Left ventricle myocardium inferior (tissue), 1 donor: ENCODE data around the gene SNF8. TPM values are rescaled to one million over a fixed set of nuclear protein-coding genes. Genes with fewer than 3 reads are reported as not detected.
A peak's percentile ranks its signal among the peaks of the same experiment; 100 is the strongest.

ENCODE experiments used
- DNase-seq: peaks from one replicate; pipeline ENCODE4 v3.0.0-alpha.2; 2020
- H3K27ac ChIP-seq: fragments of 200-600 bp; replicated peaks from 2 replicates; pipeline ENCODE4 v1.8.0; 2021
- H3K27me3 ChIP-seq: fragments of 200-600 bp; 2 replicates; pipeline ENCODE4 v1.8.0; 2021; ENCODE audit warnings: low read depth
- H3K36me3 ChIP-seq: fragments of 200-600 bp; 2 replicates; pipeline ENCODE4 v1.8.0; 2021
- H3K4me1 ChIP-seq: fragments of 200-600 bp; 2 replicates; pipeline ENCODE4 v1.8.0; 2021
- H3K4me3 ChIP-seq: fragments of 200-600 bp; 2 replicates; pipeline ENCODE4 v1.8.0; 2021; ENCODE audit warnings: mild to moderate bottlenecking, moderate library complexity
- H3K9me3 ChIP-seq: fragments of 200-600 bp; replicated peaks from 2 replicates; pipeline ENCODE4 v1.8.0; 2021
- CTCF ChIP-seq: fragments of 200-600 bp; IDR thresholded peaks from 2 replicates; pipeline ENCODE4 v1.8.0; 2021; ENCODE audit warnings: antibody characterized with exemption, mild to moderate bottlenecking, borderline replicate concordance
- intact Hi-C: fragments of 100-400 bp; cut with micrococcal nuclease; formaldehyde crosslinking; loops from one replicate; pipeline ENCODE4 v1.11.0; 2022
- total RNA-seq: library from RNA; stranded (reverse); fragmentation: NEBNext Ultra II Directional; extraction: Animal tissue kit (Norgen Biotek cat#: 25700); gene quantifications from one replicate; pipeline ENCODE4 v1.2.1, GENCODE V29; 2021
- donor health status: DM: no; HTN: yes; CAD: no; lungs with severe emphysema.

SNF8 gene
- total RNA-seq, 1 donor from 2014 or later, result 111 TPM

DNA sequence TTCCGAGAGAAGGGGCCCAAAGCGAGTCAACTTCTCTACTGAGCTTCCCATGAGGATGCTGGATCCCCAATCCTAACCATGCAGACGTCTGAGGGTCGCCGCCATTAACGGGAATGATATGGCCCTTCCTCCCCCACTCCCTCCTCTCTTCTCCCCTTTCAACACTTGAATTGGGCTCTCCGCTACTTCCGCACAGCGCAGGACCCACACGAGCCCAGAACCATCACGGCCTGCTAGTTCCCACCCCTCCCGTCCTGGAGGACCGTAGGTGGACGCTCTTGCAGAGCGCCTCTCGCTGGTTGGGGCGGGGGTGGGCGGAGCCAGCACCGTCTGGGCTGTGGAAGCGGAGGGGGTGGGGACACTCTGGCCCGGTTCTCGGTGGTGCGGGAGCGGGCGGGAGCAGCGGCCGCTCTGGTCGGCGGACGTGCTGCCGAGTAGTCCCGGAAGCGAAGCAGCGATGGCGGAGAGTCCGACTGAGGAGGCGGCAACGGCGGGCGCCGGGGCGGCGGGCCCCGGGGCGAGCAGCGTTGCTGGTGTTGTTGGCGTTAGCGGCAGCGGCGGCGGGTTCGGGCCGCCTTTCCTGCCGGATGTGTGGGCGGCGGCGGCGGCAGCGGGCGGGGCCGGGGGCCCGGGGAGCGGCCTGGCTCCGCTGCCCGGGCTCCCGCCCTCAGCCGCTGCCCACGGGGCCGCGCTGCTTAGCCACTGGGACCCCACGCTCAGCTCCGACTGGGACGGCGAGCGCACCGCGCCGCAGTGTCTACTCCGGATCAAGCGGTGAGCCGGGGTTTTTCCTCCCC lies 36.4 kb downstream of the SNF8 start, which contains the start of gene UBE2Z:
TSS of gene UBE2Z (plus strand) at position 361 of the 797 bp plus-strand sequence. CDS start at position 458, 97 bp downstream.
- DNase-seq, result peak; percentile 95
- Histone ChIP-seq H3K9me3 (no peaks in the 10 kb centered on the region), H3K4me1 (peaks cover 38% of the 10 kb centered on the region), H3K36me3 (peaks cover 19% of the 10 kb centered on the region), H3K27me3 (no peaks in the 10 kb centered on the region), H3K4me3 (peak within 1 kb of the TSS; percentile 92), H3K27ac (peak within 1 kb of the TSS; percentile 94)
- intact Hi-C loops, result no loop called here
- TF ChIP-seq CTCF, result peak; percentile 17

- no peaks in the 10 kb centered on the region for H3K27me3 ChIP-seq
Measured at GRCh38 chr17:48907713-48908046, 37.0 kb downstream of the SNF8 start.

DNA sequence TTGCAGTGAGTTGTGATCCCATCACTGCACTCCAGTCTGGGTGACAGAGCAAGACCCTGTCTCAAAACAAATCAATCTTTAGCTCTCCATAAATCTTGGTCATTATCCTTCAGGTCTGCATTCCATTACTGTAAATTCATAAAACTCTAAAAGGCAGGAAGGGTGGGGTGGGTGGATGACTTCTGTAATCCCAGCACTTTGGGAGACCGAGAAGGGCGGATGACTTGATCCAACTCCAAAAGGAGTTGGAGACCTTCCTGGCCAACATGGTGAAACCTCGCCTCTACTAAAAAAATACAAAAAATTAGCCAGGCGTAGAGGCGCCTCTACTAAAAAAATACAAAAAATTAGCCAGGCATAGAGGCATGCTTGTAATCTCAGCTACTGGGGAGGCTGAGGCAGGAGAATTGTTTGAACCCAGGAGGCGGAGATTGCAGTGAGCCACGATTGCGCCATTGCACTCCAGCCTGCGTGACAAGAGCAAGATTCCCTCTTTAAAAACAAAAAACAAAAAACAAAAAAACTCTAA lies 38.6 kb downstream of the SNF8 start:
- no peak for DNase-seq
- Histone ChIP-seq H3K9me3 (no peaks in the 10 kb centered on the region), H3K4me1 (peaks cover 27% of the 10 kb centered on the region), H3K27me3 (no peaks in the 10 kb centered on the region), H3K27ac (no peak overlapping the region), H3K36me3 (peaks cover 3% of the 10 kb centered on the region), H3K4me3 (no peak overlapping the region)
- intact Hi-C loops, result no loop called here
- no peak for TF ChIP-seq CTCF

More at GRCh38 chr17:48907713-48908046, 37.0 kb downstream of the SNF8 start:
- Histone ChIP-seq H3K9me3 (no peaks in the 10 kb centered on the region), H3K4me1 (peaks cover 38% of the 10 kb centered on the region), H3K27ac (peak overlapping the region; percentile 94), H3K4me3 (peak overlapping the region; percentile 92), H3K36me3 (peaks cover 14% of the 10 kb centered on the region)
- TF ChIP-seq CTCF, result no peak
- no peak for DNase-seq
- intact Hi-C loops, result no loop called here

GRCh38 chr17:48904428-48904827 lies 40.2 kb downstream of the SNF8 start:
- H3K9me3 ChIP-seq, result no peaks in the 10 kb centered on the region
- H3K27me3 ChIP-seq, result no peaks in the 10 kb centered on the region
- H3K36me3 ChIP-seq, result no peaks in the 10 kb centered on the region
- H3K27ac ChIP-seq, result no peak overlapping the region
- TF ChIP-seq CTCF, result no peak
- no peak for DNase-seq
- H3K4me1 ChIP-seq, result peaks cover 11% of the 10 kb centered on the region
- intact Hi-C loops, result no loop called here
- H3K4me3 ChIP-seq, result no peak overlapping the region

GRCh38 chr17:48903401-48903800 lies 41.2 kb downstream of the SNF8 start:
- no peak for DNase-seq
- TF ChIP-seq CTCF, result no peak
- Histone ChIP-seq H3K27ac (no peak overlapping the region), H3K4me3 (no peak overlapping the region), H3K4me1 (peaks cover 6% of the 10 kb centered on the region), H3K36me3 (peaks cover 2% of the 10 kb centered on the region), H3K27me3 (no peaks in the 10 kb centered on the region), H3K9me3 (no peaks in the 10 kb centered on the region)
- intact Hi-C loops, result no loop called here
